Adipocyte (in vitro differentiated cells): ENCODE data around the gene SLC2A4RG.

Experiments used
- DNase-seq: peaks from one replicate; pipeline ENCODE4 v3.0.0-alpha.2; 2015; ENCODE audit warnings: low read depth
- H3K27me3 ChIP-seq: replicated peaks from 2 replicates; pipeline ENCODE4 v1.7.0; 2013; ENCODE audit warnings: mild to moderate bottlenecking, low read length, moderate library complexity; ENCODE audit not compliant: control insufficient read depth, insufficient read depth
- H3K36me3 ChIP-seq: 2 replicates; pipeline ENCODE4 v1.7.0; 2013; ENCODE audit warnings: low read length, mild to moderate bottlenecking, moderate library complexity; ENCODE audit not compliant: control insufficient read depth, insufficient read depth, severe bottlenecking
- H3K4me1 ChIP-seq: 2 replicates; pipeline ENCODE4 v1.7.0; 2013; ENCODE audit warnings: mild to moderate bottlenecking, low read length, moderate library complexity; ENCODE audit not compliant: control insufficient read depth, insufficient read depth
- H3K4me3 ChIP-seq: 2 replicates; pipeline ENCODE4 v1.7.0; 2013; ENCODE audit warnings: mild to moderate bottlenecking, low read length, moderate library complexity
- H3K9ac ChIP-seq: 2 replicates; pipeline ENCODE4 v1.7.0; 2013; ENCODE audit warnings: mild to moderate bottlenecking, low read length, moderate library complexity
- H3K9me3 ChIP-seq: 2 replicates; pipeline ENCODE4 v1.7.0; 2013; ENCODE audit warnings: mild to moderate bottlenecking, low read length, moderate library complexity; ENCODE audit not compliant: control insufficient read depth

SLC2A4RG gene

GRCh38 chr20:63732118-63733095, 7.2 kb upstream of the SLC2A4RG start:
- no peak for DNase-seq
- H3K4me3 ChIP-seq: no peak overlapping the region
- peaks cover 40% of the 10 kb centered on the region for H3K36me3 ChIP-seq
- no peak overlapping the region for H3K9ac ChIP-seq
- no peaks in the 10 kb centered on the region for H3K27me3 ChIP-seq
- no peaks in the 10 kb centered on the region for H3K4me1 ChIP-seq
- H3K9me3 ChIP-seq: no peaks in the 10 kb centered on the region

DNA sequence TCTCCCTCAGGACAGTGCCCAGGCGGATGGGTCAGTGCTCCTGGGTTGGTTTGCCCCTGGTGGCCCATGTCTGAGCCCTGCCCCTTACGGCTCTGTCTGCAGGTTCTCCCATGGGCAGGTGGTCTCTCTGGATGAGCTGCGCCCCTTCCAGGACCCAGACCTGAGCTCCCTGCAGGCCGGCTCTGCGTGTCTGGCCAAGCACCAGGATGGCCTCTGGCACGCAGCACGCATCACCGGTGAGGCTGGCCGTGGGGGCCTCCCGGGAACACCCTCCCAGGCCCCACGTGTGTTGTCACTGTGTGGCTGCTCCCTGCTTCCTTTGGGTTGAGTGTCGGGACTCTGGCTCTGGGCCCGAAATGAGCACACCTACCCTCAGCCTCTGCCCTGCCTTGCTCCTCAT, 6.5 kb upstream of the SLC2A4RG start:
- no peak for DNase-seq

GRCh38 chr20:63733579-63734081, 5.9 kb upstream of the SLC2A4RG start:
- Histone ChIP-seq H3K4me3 (no peak overlapping the region), H3K4me1 (peaks cover 6% of the 10 kb centered on the region), H3K9me3 (no peaks in the 10 kb centered on the region), H3K36me3 (peaks cover 40% of the 10 kb centered on the region), H3K9ac (no peak overlapping the region), H3K27me3 (no peaks in the 10 kb centered on the region)
- DNase-seq: no peak

More for the DNA sequence above, 6.5 kb upstream of the SLC2A4RG start:
- Histone ChIP-seq H3K9ac (no peak overlapping the region), H3K4me3 (no peak overlapping the region), H3K4me1 (peaks cover under 1% of the 10 kb centered on the region), H3K36me3 (peaks cover 40% of the 10 kb centered on the region), H3K27me3 (no peaks in the 10 kb centered on the region), H3K9me3 (no peaks in the 10 kb centered on the region)

- no peak for DNase-seq
Measured at GRCh38 chr20:63734111-63734945, 5.2 kb upstream of the SLC2A4RG start.

GRCh38 chr20:63734946-63735858, 4.4 kb upstream of the SLC2A4RG start:
- peaks cover 32% of the 10 kb centered on the region for H3K36me3 ChIP-seq
- H3K9me3 ChIP-seq: no peaks in the 10 kb centered on the region
- no peaks in the 10 kb centered on the region for H3K27me3 ChIP-seq
- DNase-seq: no peak
- no peak overlapping the region for H3K9ac ChIP-seq
- peaks cover 10% of the 10 kb centered on the region for H3K4me1 ChIP-seq
- no peak overlapping the region for H3K4me3 ChIP-seq

More at GRCh38 chr20:63734111-63734945, 5.2 kb upstream of the SLC2A4RG start:
- no peak overlapping the region for H3K4me3 ChIP-seq
- no peaks in the 10 kb centered on the region for H3K9me3 ChIP-seq
- H3K9ac ChIP-seq: no peak overlapping the region
- H3K27me3 ChIP-seq: no peaks in the 10 kb centered on the region
- peaks cover 40% of the 10 kb centered on the region for H3K36me3 ChIP-seq
- peaks cover 10% of the 10 kb centered on the region for H3K4me1 ChIP-seq

DNA sequence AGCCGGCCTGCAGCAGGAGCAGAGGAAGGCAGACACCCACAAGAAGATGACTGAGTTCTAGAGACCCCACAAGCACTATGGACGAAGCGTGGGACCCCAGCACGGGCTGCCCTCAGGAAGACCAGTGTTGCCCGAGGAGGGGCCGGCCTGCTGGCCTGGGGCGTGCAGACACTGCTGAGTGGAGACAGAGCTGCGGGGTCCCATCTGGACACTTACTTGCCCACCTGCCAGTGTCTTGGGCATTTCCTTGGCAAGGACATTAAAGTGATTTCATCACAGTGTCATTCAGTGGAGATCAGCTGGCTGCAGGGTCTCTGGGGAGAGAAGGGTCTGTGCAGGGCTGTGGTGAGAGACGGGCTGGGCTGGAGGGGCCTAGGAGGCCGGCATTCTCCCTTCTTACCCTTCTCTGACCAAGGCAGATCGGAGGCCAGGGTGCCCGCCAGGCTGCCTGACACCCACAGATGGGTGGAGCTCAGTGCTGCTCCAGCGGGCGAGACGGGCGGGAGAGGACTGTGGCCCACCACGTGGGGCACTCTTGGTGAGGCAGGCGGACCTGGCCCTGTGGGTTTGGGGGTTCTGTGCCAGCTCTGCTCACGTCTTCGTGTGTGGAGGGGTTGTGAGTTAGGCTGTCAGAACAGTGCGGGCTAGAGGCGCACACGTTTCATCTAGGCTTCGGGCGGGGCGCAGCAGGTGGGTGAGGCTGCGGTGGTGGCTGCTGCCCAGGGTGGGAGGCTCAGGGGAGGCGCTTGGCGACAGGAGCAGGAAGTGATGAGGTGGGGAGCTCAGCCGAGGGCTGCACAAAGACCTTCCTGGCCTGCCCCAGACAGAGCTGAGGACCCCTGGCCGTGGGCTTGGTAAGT, 3.5 kb upstream of the SLC2A4RG start, which contains the start of gene LIME1:
TSS of gene LIME1 (plus strand) at position 806 of the 860 bp plus-strand sequence. CDS start 886 bp downstream, outside the sequence.
- DNase-seq: no peak
- Histone ChIP-seq H3K27me3 (no peaks in the 10 kb centered on the region), H3K36me3 (peaks cover 30% of the 10 kb centered on the region), H3K9ac (no peak within 1 kb of the TSS), H3K9me3 (no peaks in the 10 kb centered on the region), H3K4me1 (peaks cover 11% of the 10 kb centered on the region), H3K4me3 (no peak within 1 kb of the TSS)

DNA sequence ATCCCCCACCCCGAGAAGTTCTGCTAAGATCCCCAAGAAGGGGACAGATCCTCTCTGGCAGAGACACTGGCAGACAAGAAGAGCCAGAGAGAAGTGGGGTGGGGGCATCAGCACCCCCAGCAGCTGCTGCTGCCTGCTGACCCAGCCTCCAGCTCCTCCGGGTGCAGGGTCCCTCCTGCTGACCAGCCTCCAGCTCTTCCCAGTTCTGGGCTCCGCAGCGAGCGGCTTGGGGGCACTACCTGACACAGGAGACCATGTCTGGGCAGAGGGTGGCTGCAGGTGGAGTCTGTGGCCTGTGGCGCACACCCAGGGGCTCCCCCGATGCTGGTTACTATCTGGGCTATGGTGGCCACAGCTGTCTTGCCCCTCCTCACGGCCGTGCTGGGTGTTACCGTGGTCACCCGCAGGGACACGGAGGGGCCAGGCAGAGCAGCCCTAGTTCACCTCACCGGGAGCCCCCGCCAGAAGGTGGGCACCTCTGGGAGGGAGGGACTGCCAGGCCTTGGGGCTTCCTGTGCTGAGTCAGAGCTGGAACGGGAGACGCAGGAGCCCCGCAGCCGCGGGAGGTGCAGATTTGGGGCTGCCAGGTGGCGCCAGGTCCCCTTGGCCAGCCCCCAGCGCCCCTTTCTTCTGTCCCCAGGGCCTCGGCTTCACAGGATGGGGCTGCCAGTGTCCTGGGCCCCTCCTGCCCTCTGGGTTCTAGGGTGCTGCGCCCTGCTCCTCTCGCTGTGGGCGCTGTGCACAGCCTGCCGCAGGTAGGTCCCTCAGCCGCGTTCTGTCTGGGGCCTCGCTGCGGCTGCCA, 2.5 kb upstream of the SLC2A4RG start:
- Histone ChIP-seq H3K27me3 (no peaks in the 10 kb centered on the region), H3K4me3 (no peak overlapping the region), H3K4me1 (peaks cover 18% of the 10 kb centered on the region), H3K9ac (no peak overlapping the region), H3K36me3 (peaks cover 32% of the 10 kb centered on the region), H3K9me3 (no peaks in the 10 kb centered on the region)
- DNase-seq: no peak

- Histone ChIP-seq H3K27me3 (no peaks in the 10 kb centered on the region), H3K9me3 (no peaks in the 10 kb centered on the region), H3K4me1 (peaks cover 18% of the 10 kb centered on the region), H3K9ac (no peak overlapping the region), H3K4me3 (no peak overlapping the region), H3K36me3 (peaks cover 35% of the 10 kb centered on the region)
- no peak for DNase-seq
Measured at GRCh38 chr20:63737695-63737944, 2.0 kb upstream of the SLC2A4RG start.

DNA sequence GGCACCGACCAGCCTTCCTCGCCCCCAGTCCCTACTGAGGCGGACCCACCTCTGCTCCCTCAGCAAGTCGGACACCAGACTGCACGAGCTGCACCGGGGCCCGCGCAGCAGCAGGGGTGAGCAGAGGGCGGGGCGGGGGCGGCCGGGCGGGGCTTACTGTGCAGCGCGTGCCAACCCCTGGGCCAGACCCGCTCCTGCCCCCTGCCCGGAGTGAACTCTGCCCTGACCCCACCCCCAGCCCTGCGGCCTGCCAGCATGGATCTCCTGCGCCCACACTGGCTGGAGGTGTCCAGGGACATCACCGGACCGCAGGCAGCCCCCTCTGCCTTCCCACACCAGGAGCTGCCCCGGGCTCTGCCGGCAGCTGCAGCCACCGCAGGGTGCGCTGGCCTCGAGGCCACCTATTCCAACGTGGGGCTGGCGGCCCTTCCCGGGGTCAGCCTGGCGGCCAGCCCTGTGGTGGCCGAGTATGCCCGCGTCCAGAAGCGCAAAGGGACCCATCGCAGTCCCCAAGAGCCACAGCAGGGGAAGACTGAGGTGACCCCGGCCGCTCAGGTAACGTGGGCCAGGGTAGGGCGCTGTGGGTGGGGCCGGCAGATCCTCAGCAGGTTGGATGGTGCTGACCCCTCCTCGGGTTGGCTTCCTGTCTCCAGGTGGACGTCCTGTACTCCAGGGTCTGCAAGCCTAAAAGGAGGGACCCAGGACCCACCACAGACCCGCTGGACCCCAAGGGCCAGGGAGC, 1.5 kb upstream of the SLC2A4RG start:
- Histone ChIP-seq H3K4me1 (peaks cover 18% of the 10 kb centered on the region), H3K9ac (no peak overlapping the region), H3K36me3 (peaks cover 38% of the 10 kb centered on the region), H3K4me3 (no peak overlapping the region), H3K27me3 (no peaks in the 10 kb centered on the region), H3K9me3 (no peaks in the 10 kb centered on the region)
- DNase-seq: no peak
